ENCODE results near the gene TPRG1. TPM values are rescaled to one million over a fixed set of nuclear protein-coding genes. Genes with fewer than 3 reads are reported as not detected.

The TPRG1 gene
- total RNA-seq, 1 donor, result 1.3 TPM

- TF ChIP-seq CTCF (IDR thresholded peaks at IDR 0.05; ENCODE audit: insufficient read depth, low read depth, low read length), result no peak
- no peak for DNase-seq (ENCODE audit: low read depth)
- no peak overlapping the region for H3K4me3 ChIP-seq (ENCODE audit: low read depth, low read length)
Observed at GRCh38 chr3:189334064-189334920, 162.5 kb downstream of the TPRG1 start.

- no peak for DNase-seq (ENCODE audit: low read depth)
- TF ChIP-seq CTCF (IDR thresholded peaks at IDR 0.05; ENCODE audit: insufficient read depth, low read depth, low read length), result peak; percentile 9
- H3K4me3 ChIP-seq (ENCODE audit: low read depth, low read length), result no peak overlapping the region
Observed at GRCh38 chr3:189337673-189338091, 165.9 kb downstream of the TPRG1 start.

GRCh38 chr3:189338366-189338765 lies 166.6 kb downstream of the TPRG1 start:
- DNase-seq (ENCODE audit: low read depth), result no peak
- H3K4me3 ChIP-seq (ENCODE audit: low read depth, low read length), result no peak overlapping the region
- TF ChIP-seq CTCF (IDR thresholded peaks at IDR 0.05; ENCODE audit: insufficient read depth, low read depth, low read length), result no peak

GRCh38 chr3:189339996-189340395 lies 168.2 kb downstream of the TPRG1 start:
- DNase-seq (ENCODE audit: low read depth), result no peak
- no peak for TF ChIP-seq CTCF (IDR thresholded peaks at IDR 0.05; ENCODE audit: insufficient read depth, low read depth, low read length)
- no peak overlapping the region for H3K4me3 ChIP-seq (ENCODE audit: low read depth, low read length)

- peak; percentile 42 for TF ChIP-seq CTCF (IDR thresholded peaks at IDR 0.05; ENCODE audit: insufficient read depth, low read depth, low read length)
- DNase-seq (ENCODE audit: low read depth), result peak; percentile 28
- no peak overlapping the region for H3K4me3 ChIP-seq (ENCODE audit: low read depth, low read length)
Observed at GRCh38 chr3:189340680-189341460, 169.1 kb downstream of the TPRG1 start.

- no peak for TF ChIP-seq CTCF (IDR thresholded peaks at IDR 0.05; ENCODE audit: insufficient read depth, low read depth, low read length)
- H3K4me3 ChIP-seq (ENCODE audit: low read depth, low read length), result no peak overlapping the region
- DNase-seq (ENCODE audit: low read depth), result no peak
Observed at GRCh38 chr3:189342811-189343210, 171.0 kb downstream of the TPRG1 start.

All from fibroblast of villous mesenchyme (primary cell).